Neuron (in vitro differentiated cells): ENCODE measurements around the gene HYDIN.

Source experiments
- H2AFZ ChIP-seq: one replicate; pipeline ENCODE4 v1.6.1; 2013; ENCODE audit warnings: low read depth, mild to moderate bottlenecking, inconsistent platforms, low read length, moderate library complexity
- H3K27me3 ChIP-seq: one replicate; pipeline ENCODE4 v1.6.1; 2013; ENCODE audit warnings: low read length; ENCODE audit not compliant: insufficient read depth
- H3K36me3 ChIP-seq: one replicate; pipeline ENCODE4 v1.6.1; 2013; ENCODE audit warnings: low read length; ENCODE audit not compliant: insufficient read depth
- H3K4me1 ChIP-seq: one replicate; pipeline ENCODE4 v1.6.1; 2013; ENCODE audit warnings: low read length; ENCODE audit not compliant: insufficient read depth
- H3K4me3 ChIP-seq: 2 replicates; pipeline ENCODE4 v1.5.1; 2013; ENCODE audit warnings: mild to moderate bottlenecking, low read length, moderate library complexity
- H3K9me3 ChIP-seq: one replicate; pipeline ENCODE4 v1.6.1; 2013; ENCODE audit warnings: low read length

Gene HYDIN

DNA sequence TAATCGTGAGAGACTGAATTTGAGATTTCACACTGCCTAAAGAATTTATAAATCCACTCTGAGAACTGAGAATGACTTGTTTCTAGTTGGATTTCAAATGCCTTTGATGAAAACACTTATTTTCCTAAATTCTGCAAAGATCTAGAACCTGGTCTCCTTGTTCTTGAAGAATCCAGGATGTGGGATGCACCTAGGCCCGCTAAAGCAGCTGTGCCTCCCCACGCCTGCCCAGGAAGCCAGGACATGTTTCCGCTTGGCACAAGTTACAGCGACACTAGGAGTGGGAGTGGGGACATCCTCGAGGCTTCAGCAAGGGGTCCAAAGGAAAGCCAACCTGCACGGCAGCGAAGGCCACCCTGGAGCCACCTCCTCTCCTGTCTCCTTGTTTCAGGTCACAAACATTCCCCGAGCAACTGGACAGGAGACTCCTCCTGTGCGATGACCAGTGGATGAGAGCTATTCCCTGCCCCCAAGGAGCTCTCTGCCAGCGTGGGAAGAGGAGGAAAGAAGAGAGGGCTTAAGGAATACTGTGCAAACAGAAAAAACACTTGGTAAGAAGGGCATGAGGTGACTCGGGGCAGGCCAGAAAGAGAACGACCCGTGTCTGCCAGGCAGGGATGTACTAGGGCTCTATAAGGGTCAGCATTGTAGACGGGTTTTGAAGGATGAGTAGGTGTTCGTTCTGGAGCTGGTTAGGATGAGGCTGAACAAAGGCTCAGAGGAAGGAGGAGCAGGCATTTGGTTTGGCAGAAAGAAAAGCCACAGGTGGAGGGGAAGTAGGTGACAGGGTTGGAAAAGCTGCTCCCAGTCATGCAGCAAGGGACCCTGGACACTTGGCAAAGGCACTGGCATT is 440.7 kb downstream of the HYDIN start:
- Histone ChIP-seq H3K36me3 (peaks cover 14% of the 10 kb centered on the region), H3K9me3 (no peaks in the 10 kb centered on the region), H3K27me3 (no peaks in the 10 kb centered on the region), H2AFZ (no peak overlapping the region), H3K4me1 (no peaks in the 10 kb centered on the region), H3K4me3 (no peak overlapping the region)

GRCh38 chr16:70788668-70789594 is 441.6 kb downstream of the HYDIN start:
- Histone ChIP-seq H3K36me3 (peaks cover 21% of the 10 kb centered on the region), H2AFZ (no peak overlapping the region), H3K27me3 (no peaks in the 10 kb centered on the region), H3K4me1 (no peaks in the 10 kb centered on the region), H3K4me3 (no peak overlapping the region), H3K9me3 (no peaks in the 10 kb centered on the region)

DNA sequence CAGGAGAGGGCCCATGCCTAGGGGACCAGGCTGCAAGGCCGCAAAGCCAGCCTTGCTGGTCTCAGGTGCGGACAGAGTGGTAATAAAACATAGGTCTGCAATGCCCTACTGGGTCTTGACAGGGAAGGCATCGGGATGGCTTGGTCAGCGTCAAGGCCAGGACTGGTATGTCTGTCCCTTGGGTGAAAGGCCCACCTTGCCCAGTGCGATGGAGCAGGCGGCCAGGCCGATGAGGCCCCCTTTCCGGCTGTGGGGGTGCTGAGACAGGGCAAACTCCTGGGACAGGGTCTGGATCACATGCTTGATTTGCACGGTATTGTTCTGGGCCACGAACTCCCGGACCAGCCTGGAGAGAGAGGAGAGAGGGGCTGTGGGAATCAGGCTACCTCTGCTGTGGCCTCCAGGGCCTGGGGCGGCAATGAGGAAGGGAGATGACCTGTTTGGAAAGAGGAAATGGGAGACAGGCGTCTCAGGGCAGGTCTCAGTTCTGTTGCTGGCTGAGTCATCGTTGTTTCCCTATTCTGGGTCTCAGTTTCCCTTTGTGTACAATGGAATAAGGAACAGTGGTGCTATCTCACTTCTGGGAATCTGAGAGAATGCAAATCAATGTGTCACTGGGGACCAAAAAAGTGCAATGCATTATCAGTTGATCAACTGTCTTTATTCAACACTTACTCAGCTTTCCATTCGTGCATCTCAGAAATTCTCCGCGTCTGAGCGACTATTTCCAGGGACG is 444.3 kb downstream of the HYDIN start:
- no peaks in the 10 kb centered on the region for H3K27me3 ChIP-seq
- peaks cover 9% of the 10 kb centered on the region for H3K9me3 ChIP-seq
- no peak overlapping the region for H2AFZ ChIP-seq
- H3K4me1 ChIP-seq, result no peaks in the 10 kb centered on the region
- peaks cover 49% of the 10 kb centered on the region for H3K36me3 ChIP-seq
- no peak overlapping the region for H3K4me3 ChIP-seq

DNA sequence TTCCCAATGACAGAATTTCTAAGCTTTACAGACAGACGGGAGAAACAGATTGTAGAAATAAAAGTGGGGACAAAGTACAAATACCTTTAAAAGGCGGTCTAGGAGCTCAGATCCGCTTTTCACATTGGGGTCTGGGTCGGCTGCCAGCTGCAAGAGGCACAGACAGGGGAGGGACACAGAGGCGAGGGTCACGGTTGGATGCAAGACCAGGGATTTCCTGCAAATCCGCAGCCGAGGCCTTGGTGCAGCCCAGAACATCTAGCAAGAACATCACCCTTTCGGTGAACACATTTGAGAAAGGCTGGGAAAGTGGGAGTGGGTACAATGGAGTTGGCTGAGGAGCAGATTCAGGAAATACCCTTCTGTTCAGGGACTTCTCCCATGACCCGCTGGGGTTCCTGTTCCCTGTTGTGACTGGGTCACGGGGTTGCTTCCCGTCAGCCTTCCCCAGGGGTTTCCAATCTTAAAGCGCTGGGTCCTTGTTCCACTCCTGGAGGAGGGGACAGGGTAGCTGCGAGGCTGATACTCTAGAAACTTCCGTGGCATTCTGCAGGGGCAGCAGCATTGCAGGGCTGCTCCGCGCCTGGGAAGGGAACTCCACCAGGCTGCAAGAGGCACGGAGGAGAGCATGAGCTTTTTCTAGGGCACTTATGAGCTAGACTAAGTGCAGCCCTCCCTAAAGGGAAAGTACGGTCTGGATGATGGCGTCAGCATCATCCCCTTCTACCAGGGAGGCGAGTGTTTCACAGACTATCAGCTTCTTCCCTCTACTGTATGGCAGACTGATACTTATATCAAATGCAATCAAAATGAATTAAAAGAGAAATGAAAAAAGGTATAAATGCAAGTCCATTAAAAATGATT is 445.6 kb downstream of the HYDIN start:
- Histone ChIP-seq H3K27me3 (no peaks in the 10 kb centered on the region), H3K36me3 (peaks cover 61% of the 10 kb centered on the region), H3K9me3 (peaks cover 9% of the 10 kb centered on the region), H3K4me1 (no peaks in the 10 kb centered on the region), H2AFZ (no peak overlapping the region), H3K4me3 (no peak overlapping the region)

- Histone ChIP-seq H3K36me3 (peaks cover 73% of the 10 kb centered on the region), H3K4me3 (no peak overlapping the region), H3K4me1 (no peaks in the 10 kb centered on the region), H2AFZ (no peak overlapping the region), H3K9me3 (peaks cover 9% of the 10 kb centered on the region), H3K27me3 (no peaks in the 10 kb centered on the region)
These were observed 448.3 kb downstream of the HYDIN start for GRCh38 chr16:70782237-70782636.

- H3K9me3 ChIP-seq, result peaks cover 9% of the 10 kb centered on the region
- H3K4me3 ChIP-seq, result no peak overlapping the region
- H3K36me3 ChIP-seq, result peaks cover 74% of the 10 kb centered on the region
- no peaks in the 10 kb centered on the region for H3K27me3 ChIP-seq
- H3K4me1 ChIP-seq, result no peaks in the 10 kb centered on the region
- H2AFZ ChIP-seq, result no peak overlapping the region
These were observed 448.7 kb downstream of the HYDIN start for GRCh38 chr16:70781800-70782199.

DNA sequence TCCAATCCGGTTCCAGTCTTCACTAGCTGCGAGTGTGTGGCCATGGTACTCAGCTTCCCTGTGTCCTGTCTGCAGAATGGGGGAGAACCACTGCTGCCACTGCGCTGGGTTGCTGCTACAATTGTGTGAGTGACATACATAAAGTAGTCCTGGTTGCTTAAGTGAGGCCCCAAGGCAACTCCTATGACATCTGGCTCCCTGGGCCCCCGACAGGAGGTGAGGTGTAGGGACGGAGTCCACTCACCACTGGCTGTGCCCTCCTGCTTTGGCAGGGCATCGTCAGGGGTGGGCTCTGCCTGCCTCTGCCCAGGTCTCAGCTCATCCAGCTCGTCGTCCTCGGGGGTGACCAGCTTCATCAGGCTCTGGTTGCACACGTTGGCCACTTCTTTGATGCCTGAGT is 450.0 kb downstream of the HYDIN start:
- Histone ChIP-seq H3K27me3 (no peaks in the 10 kb centered on the region), H3K9me3 (peaks cover 9% of the 10 kb centered on the region), H2AFZ (no peak overlapping the region), H3K36me3 (peaks cover 65% of the 10 kb centered on the region), H3K4me1 (no peaks in the 10 kb centered on the region), H3K4me3 (no peak overlapping the region)

DNA sequence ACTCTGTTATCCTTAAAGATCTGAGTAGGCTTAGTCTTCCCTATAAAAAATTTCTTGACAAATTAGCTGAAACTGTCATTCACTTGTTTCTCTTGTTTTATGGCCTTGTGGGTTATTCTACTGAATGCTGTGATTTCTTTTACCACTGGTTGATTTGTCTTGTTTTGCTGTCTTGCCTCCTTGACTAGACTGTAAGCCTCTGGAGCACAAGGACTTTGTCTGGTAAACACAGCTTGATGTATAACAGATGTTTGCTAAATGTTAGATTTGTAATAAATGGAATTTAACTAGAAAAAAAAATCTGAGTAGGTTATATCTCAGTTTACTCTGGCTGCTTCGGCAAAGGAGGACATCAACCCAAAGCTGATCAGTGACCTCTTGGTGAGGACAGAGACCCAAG is 451.2 kb downstream of the HYDIN start:
- Histone ChIP-seq H3K27me3 (no peaks in the 10 kb centered on the region), H3K4me3 (no peak overlapping the region), H3K4me1 (no peaks in the 10 kb centered on the region), H2AFZ (no peak overlapping the region), H3K36me3 (peaks cover 56% of the 10 kb centered on the region), H3K9me3 (peaks cover 9% of the 10 kb centered on the region)

GRCh38 chr16:70778901-70779309 is 451.6 kb downstream of the HYDIN start:
- H3K4me3 ChIP-seq, result no peak overlapping the region
- peaks cover 9% of the 10 kb centered on the region for H3K9me3 ChIP-seq
- no peak overlapping the region for H2AFZ ChIP-seq
- H3K4me1 ChIP-seq, result no peaks in the 10 kb centered on the region
- H3K36me3 ChIP-seq, result peaks cover 52% of the 10 kb centered on the region
- H3K27me3 ChIP-seq, result no peaks in the 10 kb centered on the region

GRCh38 chr16:70777973-70778406 is 452.5 kb downstream of the HYDIN start:
- H2AFZ ChIP-seq, result no peak overlapping the region
- peaks cover 9% of the 10 kb centered on the region for H3K9me3 ChIP-seq
- H3K4me1 ChIP-seq, result no peaks in the 10 kb centered on the region
- H3K27me3 ChIP-seq, result no peaks in the 10 kb centered on the region
- no peak overlapping the region for H3K4me3 ChIP-seq
- H3K36me3 ChIP-seq, result peaks cover 44% of the 10 kb centered on the region

- Histone ChIP-seq H3K27me3 (no peaks in the 10 kb centered on the region), H3K36me3 (peaks cover 44% of the 10 kb centered on the region), H2AFZ (no peak overlapping the region), H3K4me3 (no peak overlapping the region), H3K4me1 (no peaks in the 10 kb centered on the region), H3K9me3 (peaks cover 9% of the 10 kb centered on the region)
These were observed 453.0 kb downstream of the HYDIN start for GRCh38 chr16:70777496-70777895.

DNA sequence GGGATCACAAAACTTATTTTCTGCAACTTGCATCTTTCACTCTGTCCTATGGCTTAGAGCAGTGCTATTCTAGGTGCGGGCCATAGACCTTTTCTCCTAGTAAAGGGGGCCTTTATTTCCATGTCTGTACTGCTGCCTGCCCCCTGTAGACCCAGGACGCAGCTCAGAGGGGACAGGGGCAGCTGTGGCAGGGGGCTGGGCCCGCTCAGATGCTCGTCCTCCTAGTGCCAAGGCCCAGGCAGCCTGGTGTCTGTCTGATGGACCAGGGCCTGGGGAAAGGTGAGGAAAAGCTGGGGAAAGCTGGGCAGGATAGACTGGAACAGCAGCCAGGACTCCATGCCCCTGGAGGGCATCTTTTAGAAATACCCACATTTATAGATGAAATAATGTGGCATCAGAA is 455.1 kb downstream of the HYDIN start:
- Histone ChIP-seq H3K36me3 (peaks cover 37% of the 10 kb centered on the region), H3K4me3 (no peak overlapping the region), H2AFZ (no peak overlapping the region), H3K4me1 (no peaks in the 10 kb centered on the region), H3K27me3 (no peaks in the 10 kb centered on the region), H3K9me3 (no peaks in the 10 kb centered on the region)
